SK-N-DZ (cell line): Measurements from ENCODE around the gene HES7.
A peak's percentile ranks its signal among the peaks of the same experiment; 100 is the strongest.
"Not testable (repeated sequence)": the region's sequence is repeated elsewhere in the genome, so short reads cannot be mapped to it uniquely, and the experiment has no call there.

ENCODE experiments used
- DNase-seq: peaks from one replicate; pipeline ENCODE4 v3.0.0-alpha.2; 2015; ENCODE audit warnings: low spot score

The HES7 gene

DNA sequence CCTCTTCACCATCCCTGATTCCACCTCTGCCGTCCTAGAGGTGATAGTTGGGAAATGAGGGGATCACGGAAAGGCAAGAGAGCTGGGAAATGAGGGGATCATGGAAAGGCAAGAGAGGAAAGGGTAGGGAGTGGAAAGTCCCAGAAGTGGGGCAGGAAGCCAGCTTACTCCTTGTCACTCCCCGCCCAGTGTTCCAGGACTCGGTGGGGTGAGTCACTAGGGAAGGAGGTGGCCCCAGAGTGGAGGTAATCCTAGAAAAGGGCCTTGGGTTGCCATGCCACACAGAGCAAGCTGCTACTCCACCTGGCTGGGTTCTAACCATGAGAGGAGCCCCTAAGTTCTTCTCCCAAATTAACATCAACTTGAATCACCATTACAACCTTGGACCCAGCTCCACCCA lies 20.4 kb downstream of the HES7 start:
- DNase-seq: no peak

DNA sequence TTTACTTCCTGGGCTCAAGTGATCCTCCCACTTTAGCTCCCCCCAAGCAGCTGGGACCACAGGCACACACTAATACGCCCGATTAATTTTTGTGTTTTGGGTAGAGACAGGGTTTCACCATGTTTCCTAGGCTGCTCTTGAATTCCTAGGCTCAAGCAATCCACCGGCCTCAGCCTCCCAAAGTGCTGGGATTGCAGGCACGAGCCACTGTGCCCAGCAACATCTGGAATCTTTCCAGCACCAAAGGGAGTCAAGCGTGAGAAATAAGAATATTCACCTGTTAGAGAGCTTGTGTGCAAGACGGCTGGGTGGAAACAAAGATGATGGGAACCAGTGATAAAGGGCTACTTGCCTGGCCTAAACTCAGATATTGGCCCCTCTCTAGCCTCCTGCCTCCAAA lies 22.2 kb downstream of the HES7 start:
- no peak for DNase-seq

DNA sequence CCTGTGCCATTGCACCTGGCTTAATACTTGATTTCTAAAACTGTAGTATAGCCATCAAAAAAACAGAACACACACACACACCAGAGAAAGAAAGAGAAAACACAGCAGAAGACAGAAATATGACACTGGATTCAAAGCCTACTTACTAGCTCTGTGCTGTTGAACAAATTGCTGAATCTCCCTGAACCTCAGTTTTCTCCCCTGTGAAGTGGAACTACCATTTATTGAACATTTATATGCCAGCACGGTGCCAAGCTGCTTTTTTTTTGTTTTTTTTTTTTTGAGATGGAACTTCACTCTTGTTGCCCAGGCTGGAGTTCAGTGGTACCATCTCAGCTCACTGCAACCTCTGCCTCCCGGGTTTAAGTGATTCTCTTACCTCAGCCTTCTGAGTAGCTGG lies 23.1 kb downstream of the HES7 start:
- no peak for DNase-seq

DNA sequence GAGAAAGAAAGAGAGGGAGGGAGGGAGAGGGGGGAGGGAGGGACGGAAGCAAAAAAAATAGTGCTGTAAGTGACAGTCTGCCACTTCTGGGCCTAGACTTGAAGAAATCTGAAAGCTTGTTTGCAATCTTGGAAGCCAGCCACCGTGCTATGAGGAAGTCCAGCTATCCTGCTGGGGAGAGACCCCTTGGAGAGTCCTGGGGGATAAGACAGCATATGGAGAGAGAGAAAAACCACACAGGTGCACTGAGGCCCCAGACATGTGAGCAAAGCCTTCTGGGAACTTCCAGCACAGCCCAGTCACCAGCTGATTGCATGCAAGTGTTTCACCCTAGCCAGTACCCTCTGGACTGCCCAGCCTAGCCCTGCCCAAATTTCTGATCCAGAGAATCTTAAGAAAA lies 23.8 kb downstream of the HES7 start:
- no peak for DNase-seq

DNA sequence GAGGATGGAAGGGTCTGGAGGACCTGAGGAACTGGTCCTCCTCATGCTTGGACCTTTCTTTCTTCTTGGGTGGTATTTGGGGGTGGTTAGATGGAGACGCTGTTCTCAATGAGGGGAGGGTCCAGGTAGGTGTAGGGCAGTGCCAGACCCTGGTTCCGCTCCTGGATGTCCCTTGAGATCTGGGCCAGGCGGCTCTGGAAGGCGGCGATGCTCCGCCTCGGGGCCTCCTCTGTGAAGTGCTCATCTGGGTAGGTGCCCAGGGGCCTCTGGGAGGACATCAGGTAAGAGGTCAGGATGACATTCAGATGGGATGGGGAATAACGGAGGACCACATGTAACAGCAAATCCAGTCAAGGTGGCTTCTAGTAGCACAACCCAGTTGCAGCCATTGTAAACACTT lies 27.4 kb downstream of the HES7 start:
- DNase-seq: no peak

DNA sequence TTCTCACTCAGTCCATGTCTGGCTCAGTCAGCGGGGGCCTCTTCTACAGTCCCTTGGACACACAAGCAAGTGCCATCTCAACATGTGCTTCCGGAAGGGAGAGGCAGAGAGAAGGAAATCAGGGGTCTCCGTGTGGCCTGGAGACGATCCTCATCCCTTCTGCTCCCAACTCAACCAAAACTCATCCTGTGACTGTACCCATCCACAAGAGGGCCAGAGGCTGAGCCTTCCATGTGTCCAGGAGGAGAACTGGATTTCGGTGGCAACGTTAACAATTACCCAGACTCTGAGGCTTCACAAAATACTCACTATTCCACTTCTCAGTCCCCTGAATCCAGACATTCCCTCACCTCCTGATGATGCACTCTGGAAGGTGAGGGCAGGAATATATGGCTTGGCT lies 28.5 kb downstream of the HES7 start:
- DNase-seq: no peak

DNA sequence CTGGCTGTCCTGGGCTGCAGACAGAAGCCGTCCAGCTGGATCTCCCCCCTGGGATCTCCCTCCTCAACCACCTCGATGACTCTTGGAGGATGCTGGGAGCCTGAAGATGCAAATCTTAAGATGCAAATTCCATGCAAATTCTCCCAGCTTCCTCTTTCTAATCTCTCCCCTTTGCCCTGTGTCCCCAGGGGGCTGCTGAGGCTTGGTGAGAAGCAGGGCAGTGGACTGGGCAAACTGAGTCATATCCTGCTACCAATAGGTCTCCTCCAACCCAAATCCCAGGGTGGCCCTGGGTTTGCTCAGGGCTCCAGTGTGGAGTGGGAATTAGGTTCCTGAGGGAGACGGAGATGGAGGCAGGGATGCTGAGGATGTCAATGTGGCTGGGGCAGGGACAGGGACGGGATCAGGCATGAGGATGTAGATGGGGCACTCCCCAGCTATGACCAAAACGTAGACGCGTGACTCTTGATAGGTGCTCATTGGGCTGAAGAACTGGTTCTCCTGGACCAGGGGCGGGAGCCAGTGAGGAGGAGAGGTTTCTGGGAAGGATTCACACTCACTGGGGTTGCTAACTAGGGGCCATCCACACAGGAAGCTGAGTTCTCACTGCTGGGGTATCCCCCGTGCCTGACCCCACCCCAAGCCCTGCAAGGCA lies 32.7 kb downstream of the HES7 start:
- no peak for DNase-seq

DNA sequence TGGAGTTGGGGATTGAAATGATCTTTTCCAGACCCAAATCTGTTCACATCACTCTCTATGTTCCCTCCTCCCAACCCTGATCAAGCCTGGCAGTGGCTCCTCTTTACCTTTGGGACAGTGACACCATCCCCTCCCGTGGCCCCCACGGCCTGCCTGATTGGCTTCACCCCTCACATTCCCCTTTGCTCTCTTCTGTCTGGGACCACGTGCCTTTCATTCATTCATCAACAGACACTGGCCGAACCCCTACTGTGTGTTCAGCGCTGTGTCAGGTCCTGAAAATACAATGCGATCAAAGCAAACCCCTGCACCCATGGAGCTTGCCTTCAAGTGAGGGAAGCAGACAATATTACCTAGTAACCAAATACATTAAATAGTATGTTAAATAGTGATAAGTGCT lies 34.2 kb downstream of the HES7 start:
- DNase-seq: no peak

DNA sequence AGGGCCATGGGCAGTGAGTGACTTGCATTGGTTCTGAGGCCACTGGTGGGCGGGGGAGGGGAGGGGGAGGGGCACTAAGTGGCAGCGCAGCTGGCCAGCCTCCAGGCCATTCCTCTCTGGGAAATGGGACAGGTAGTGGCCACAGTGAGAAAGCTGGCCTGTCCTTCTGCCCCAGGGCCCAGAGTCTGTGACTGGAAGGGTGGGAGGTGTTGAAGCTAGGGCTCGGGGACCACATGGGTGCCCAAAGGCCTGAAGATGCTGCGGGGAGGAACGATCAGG lies 36.0 kb downstream of the HES7 start:
- DNase-seq: no peak

DNA sequence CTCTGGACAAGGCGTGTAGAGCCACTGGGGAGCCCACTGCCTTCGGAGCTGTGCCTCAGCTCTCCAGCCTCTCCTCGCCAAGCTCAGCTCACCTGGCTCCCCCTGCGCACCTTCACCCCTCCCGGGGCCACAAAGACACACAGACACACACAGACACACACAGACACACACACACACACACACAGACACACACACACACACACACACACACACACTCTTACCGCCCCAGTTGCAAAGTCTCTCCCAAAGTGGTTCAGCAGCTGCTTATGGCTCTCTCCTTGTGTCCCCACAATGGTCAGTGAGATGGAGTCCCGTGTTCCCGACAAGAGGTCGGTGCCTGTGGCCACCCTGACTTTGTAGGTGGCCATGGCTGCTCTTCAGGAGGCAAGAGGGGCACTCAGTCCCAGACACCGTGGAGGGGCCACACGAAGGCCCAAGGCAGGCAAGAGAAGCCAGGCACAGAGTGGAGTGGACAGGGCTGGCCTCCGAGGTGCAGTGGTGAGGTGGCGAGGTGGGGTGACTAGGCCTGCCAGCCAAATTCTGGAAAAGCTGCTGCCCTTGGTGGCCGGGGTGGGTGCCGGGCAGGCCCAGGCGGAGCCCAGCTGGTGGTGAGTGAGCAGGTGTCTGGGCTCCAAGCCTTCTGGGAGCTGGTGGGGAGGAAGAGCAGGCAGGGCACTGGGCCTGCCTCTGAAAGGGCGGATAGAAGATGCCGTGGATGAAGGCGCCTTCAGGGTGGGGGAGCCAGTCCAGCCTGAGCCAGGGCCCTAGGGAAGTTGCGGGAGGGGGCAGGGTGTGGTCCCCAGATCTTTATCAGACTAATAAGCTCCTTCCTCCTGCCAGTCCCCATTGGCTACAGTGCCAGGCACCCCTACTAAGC lies 36.6 kb downstream of the HES7 start, which contains the start of gene ALOX12B:
ALOX12B (minus strand) TSS at position 642 of the 877 bp plus-strand sequence; CDS start at position 368, 274 bp downstream.
- no peak for DNase-seq

DNA sequence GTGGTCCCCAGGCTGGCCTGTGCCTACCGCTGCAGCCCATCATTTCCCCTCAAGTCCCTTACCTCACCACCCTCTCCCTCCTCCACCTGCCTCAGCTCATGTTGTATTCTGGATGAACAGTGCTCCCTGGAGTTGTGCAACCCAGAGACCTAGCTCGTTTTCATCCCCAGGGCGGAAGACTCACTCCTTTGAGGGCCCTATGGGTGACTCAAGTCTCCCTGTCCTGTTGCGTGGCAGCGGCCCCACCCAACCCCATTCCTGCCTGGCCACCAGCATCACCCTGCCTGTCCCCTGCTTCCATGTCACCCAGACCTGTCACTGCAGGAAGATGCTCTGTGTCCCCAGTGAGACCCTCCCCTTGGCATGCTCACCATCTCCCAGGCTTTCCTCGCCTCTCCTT lies 39.7 kb downstream of the HES7 start:
- no peak for DNase-seq

DNA sequence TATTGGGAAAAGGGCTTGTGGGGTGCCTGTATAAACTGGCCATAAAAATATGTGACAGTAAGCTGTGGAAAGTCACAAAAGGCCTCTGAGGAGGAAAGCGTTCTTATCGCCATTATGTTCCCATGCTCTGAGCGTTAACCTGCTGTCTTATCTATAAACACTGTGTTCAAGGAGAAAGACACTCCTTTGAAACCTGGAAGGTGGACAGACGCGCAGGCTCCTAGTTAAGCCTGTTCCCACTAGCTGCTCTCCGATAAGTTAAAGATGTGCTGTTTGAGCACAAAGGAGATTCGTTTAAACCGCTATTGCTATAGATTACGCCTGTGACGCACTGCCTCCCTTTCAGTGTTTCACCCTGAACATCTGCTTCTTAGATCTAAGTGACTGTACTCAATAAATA lies 41.6 kb downstream of the HES7 start:
- DNase-seq: no peak

DNA sequence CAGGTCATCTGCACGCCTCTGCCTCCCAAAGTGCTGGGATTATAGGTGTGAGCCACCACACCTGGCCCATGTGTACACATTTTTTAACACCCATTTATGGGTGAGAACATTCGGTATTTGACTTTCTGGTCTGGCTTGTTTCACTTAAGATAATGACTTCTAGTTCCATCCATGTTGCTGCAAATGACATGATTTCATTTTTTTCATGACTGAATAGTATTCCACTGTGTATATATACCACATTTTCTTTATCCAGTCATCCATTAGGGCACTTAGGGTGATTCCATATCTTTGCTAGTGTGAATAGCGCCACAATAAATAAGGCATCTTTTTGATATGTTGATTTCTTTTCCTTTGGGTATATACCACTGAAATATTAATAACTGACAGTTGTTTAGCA lies 42.0 kb downstream of the HES7 start:
- DNase-seq: no peak

DNA sequence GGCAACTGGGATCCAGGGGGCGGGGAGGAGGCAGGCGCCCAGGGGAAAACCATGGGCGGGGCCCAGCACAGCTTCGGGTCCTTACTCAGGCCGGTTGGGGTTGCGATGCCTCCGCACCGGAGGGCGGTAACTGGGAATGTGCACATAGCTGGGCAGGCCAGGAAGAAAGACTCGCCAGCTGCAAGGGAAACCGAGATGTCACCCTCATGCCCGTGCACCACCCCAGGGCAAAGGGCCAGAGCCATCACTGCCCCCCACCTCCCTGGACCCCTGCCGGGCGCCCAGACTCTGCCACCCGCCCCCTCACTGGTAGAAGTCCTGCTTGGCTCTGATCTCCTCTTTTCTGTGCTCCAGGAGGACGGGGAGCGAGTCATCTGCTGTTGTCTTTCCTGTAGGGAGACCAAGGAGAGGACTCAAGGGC lies 43.1 kb downstream of the HES7 start:
- DNase-seq: no peak

DNA sequence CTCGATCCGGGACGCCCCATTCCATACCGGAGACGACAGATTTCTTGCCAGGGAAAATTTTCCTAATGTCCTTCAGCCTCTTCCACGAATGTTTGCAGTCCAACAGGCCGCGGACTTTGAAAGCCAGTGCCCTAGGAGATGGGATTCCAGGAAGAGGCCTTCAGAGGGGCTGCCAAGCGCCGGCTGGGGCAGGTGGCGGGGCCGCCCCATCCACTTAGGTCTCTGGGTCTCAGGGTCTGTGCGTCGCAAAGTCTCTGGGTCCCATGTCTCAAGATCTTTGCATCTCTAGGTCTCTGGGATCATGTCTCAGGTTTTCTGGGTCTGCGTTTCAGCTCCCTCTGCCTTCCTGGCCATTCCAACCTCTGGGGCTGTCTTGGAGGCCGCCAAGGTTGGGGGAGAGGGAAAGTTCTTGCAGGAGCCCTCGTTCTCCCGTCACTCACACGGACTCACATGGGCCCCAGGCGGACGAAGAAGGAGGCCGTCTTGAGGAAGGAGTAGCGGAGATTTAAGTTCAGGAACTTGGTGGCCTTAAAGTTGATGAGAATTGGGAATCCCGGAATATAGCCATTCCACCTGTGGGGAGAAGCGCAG lies 43.6 kb downstream of the HES7 start:
- DNase-seq: no peak

DNA sequence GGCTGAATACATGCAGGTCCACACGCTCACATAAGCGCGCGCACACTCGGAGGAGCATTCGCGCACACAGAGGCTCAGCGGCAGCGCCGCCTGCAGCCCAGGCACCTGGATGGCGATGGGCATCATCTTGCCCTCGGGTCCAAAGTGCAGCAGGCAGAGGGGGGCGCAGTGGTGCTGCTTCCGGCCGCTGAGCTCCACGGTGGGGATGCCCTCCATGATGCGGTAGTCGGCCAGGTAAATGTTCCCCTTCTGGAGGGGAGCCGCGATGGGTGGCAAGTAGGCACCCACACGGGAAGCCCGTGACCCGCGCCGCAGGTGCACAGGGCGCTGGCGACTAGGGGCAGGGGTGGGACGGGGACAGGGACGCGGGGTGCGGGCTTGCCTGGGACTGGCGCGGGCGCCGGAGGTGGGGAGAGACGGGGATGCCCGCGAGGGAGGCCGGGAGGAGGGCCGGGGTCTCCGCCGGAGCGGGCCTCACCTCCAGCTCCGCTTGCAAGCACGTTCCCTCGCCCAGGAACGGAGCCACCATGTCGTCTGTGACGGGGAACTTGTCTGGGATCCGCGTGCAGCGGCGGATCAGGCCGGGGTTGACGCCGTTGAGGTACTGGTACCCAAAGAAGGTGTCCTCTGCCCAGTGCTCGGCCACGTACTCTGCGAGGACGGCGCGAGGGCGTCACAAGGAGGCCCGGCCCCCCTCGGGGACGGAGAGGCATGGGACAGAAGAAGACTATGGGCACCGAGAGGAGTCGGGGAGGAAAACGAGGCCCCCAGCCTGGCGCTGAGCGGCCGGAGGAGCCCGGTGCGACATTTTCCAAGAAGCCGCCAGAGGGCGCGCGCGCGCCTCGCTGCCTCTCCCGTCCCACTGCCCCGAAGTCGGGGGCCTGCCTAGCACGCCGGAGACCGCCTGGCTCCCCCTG lies 44.4 kb downstream of the HES7 start:
- peak; percentile 71 for DNase-seq

DNA sequence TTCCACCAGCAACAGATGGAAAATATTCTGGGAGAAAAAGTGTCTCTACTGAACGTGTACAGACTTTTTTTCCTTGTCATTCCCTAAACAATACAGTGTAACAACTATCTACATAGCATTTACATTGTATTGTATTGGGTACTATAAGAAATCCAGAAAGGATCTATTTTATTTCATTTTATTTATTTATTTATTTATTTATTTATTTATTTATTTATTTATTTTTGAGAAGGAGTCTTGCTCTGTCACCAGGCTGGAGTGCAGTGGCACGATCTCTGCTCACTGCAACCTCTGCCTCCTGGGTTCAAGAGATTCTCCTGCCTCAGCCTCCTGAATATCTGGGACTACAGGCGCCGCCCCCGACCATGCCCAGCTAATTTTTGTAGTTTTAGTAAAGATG lies 46.0 kb downstream of the HES7 start:
- DNase-seq: not testable (repeated sequence)

DNA sequence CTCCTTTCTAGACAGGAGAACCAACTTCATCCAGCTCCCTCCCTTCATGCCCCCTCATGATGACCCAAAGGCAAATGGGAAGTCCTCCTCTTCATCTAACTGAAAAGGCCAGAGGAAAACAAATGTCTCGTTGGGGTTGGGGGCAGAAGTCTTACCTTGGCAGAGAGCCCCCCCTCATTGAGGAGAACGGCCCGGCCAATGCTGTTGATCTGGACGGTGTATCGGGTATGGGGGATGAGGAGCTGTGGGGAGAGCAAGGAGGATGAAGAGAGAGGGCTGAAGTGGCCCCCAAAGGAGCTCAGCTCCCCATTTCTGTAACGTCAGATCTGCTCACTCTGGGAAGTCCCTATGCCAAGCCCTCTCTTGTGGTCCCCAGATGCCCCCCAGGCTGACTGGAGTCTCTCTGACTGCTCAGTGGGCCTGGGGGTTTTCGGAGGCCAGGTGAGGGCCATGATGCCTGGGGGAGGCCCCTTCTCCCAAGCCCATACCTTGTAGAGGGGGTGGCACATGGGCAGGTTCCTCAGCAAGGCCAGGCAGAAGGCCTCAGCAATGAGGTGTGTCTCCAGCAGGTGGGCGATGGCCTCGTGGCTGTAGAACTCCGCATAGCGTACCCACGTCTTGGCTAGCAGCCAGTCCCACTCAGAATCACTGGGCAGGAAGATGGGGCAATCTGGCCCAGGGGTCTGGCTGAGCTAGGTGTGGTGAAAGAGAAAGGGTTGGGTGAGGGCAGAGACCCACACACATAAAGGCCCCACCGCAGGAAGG lies 47.2 kb downstream of the HES7 start:
- DNase-seq: no peak

DNA sequence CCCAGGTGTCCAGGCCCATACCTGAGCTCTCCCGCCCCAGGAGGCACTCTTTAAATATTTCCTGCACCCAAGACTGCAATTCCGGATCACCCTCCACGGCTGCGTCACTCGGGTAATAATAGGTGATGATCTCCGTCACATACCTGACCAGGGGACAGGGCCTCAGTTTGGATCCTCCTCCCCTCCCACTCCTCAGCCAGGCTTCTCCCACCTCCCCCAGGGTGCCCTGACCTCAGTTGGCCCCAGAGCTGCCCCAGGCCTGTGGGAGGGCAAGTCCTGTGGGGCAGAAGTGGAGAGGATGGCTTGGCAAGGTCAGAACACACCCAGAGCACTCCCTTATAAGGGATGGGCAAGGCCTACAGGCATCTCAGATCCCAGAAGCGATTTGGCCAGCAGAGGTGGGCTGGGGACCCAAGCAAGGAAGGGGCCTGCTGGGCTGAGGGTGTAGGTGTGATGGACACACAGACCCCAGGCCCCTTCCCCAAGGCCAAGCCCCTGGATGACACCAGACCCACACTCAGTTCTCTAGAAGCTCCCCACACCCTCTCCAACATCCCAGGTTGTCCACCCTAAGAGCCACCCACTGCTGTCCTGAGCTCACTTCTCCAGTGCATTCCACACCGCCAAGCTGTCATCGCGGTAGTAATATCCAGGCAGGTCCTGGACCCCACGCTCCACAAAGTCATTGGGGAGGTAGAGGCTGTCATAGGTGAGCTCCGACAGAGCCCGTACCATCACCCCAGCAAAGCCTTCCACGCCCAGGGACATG lies 48.1 kb downstream of the HES7 start:
- no peak for DNase-seq

DNA sequence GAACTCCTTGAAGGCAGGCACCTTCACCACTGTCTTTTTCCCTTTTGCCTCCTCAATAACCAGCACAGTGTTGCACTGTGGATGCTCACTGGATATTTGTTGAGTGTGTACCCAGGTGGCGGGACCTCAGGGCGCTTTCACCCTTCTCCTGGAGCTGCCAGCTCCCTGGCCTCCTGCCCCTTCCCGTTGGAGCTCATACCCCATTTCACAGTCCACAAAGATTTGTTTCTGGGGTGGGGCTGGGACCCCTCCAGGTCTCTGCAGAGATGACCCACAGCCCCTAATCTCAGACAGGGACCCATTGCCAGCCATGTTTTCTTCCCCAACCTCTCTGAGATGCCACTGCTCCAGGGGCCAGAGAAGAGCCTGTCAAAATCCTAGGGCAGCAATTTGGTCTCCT lies 48.8 kb downstream of the HES7 start:
- DNase-seq: no peak
